ENCODE results near the gene TMEM18. TPM values are rescaled to one million over a fixed set of nuclear protein-coding genes. Genes with fewer than 3 reads are reported as not detected.
A peak's percentile ranks its signal among the peaks of the same experiment; 100 is the strongest.

TMEM18 gene
- total and polyA plus RNA-seq, 2 of the 13 experiments (the other 11 are each of a cell fraction or from before 2014, with no cell fraction given) = 45.9 to 49.4 TPM

DNA sequence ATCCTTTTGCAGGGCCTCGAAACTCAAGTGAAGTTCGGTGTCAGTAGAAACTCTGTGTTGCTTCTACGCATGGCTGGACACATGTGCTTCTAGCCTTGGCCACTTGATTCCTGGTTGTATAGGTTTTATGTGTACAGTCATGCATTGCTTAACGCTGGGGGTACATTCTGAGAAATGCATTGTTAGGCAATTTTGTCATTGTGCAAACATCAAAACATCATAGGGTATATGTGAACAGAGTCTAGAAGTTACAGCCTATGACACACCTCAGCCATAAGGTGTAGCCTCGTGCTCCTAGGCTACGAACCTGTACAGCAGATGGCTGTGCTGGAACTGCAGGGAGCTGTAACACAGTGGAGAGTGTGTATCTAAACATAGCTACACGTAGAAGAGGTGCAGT lies 39.4 kb downstream of the TMEM18 start:
- H3K27me3 ChIP-seq (ENCODE audit: control insufficient read depth in 1 of 2, insufficient read depth in 2 of 2, low read length in 2 of 2) = peaks cover 2 to 29% of the 10 kb centered on the region in 2 experiments; a peak in 4 of 5 replicates
- in situ Hi-C loops (cut with HindIII; ENCODE audit: extremely low pct_ligation_motif_present, low pct_unique_long_range_greater_than_20kb) = loop anchor here (5.0 kb wide), 2 partner anchors 106 to 346 kb away; no protein-coding TSS in a partner anchor
- POLR2A ChIA-PET = no interaction called here
- no peak overlapping the region for H3K9ac ChIP-seq (ENCODE audit: insufficient read depth, low read depth, low read length)
- no peaks in the 10 kb centered on the region for H3K4me1 ChIP-seq (ENCODE audit: insufficient read depth, low read length)
- CTCF ChIA-PET (ENCODE audit: low intra/inter-chr PET ratio, low total read pairs) = interaction anchor here (2.1 kb wide), 1 partner anchor 108 kb away, joined by 7 read pairs; no protein-coding TSS in a partner anchor
- 3% methylated on average over 7 of the region's 7 CpGs for whole genome bisulfite sequencing (ENCODE audit: low lambda C conversion rate)
- H2AFZ ChIP-seq (ENCODE audit: low read length) = no peak overlapping the region
- no peak overlapping the region for H3K27ac ChIP-seq (ENCODE audit: extremely low read length, insufficient read depth, low read length)
- no peaks in the 10 kb centered on the region for H3K9me3 ChIP-seq (ENCODE audit: low read length)
- TF ChIP-seq NFRKB (IDR thresholded peaks at IDR 0.05) (no peak), ZNF333 (CRISPR knock-in tag; IDR thresholded peaks at IDR 0.05; ENCODE audit: borderline replicate concordance) (no peak), KLF12 (CRISPR knock-in tag; IDR thresholded peaks at IDR 0.05; ENCODE audit: borderline replicate concordance) (no peak), CEBPB (IDR thresholded peaks at IDR 0.05; ENCODE audit: borderline replicate concordance, low read depth, low read length) (0 out of 2 replicates have a peak, but pooled peaks have one; percentile 25), NBN (conservative IDR thresholded peaks at IDR 0.05) (no peak), MAFK (conservative IDR thresholded peaks at IDR 0.05 in 1 of 2, IDR thresholded peaks at IDR 0.05 in 1 of 2; ENCODE audit: low read length in 2 of 2) (0 out of 4 replicates have a peak, but pooled peaks of 1 of the 2 experiments have one; percentile 2)
- TF ChIP-seq, protein P1, sequence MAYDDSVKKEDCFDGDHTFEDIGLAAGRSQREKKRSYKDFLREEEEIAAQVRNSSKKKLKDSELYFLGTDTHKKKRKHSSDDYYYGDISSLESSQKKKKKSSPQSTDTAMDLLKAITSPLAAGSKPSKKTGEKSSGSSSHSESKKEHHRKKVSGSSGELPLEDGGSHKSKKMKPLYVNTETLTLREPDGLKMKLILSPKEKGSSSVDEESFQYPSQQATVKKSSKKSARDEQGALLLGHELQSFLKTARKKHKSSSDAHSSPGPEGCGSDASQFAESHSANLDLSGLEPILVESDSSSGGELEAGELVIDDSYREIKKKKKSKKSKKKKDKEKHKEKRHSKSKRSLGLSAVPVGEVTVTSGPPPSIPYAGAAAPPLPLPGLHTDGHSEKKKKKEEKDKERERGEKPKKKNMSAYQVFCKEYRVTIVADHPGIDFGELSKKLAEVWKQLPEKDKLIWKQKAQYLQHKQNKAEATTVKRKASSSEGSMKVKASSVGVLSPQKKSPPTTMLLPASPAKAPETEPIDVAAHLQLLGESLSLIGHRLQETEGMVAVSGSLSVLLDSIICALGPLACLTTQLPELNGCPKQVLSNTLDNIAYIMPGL (CRISPR knock-in tag; IDR thresholded peaks at IDR 0.05; ENCODE audit: borderline replicate concordance in 1 of 2, low read depth in 1 of 2) = no peak
- intact Hi-C loops (cut with micrococcal nuclease; ENCODE audit: unreplicated experiment) = loop anchor here (1.0 to 2.0 kb wide), 2 partner anchors 109 to 347 kb away; no protein-coding TSS in a partner anchor
- no peaks in the 10 kb centered on the region for H3K36me3 ChIP-seq (replicated peaks in 1 of 2; ENCODE audit: control insufficient read depth in 1 of 2, insufficient read depth in 2 of 2, low read length in 2 of 2)
- no peak overlapping the region for H3K4me3 ChIP-seq (replicated peaks in 1 of 3; ENCODE audit: insufficient read depth in 1 of 3, low read depth in 2 of 3, low read length in 3 of 3)
- H3K79me2 ChIP-seq (ENCODE audit: insufficient read depth, low read length) = no peaks in the 10 kb centered on the region
- DNase-seq (ENCODE audit: low spot score) (peak; percentile 13), ATAC-seq (peak; percentile 14; the same call in 1 of the 3 replicates), FAIRE-seq (no peak)
- no peak overlapping the region for H3K4me2 ChIP-seq (ENCODE audit: low read depth, low read length)
- no TSS peak for BruUV-seq (replicated peaks)
- H4K20me1 ChIP-seq (ENCODE audit: insufficient read depth, low read length) = no peaks in the 10 kb centered on the region

Measured in HepG2 (cell line).